Fibroblast of skin of right biceps (primary cell): ENCODE data around the gene SH3RF3.

Experiments
- DNase-seq: peaks from one replicate; pipeline ENCODE4 v3.0.0-alpha.2; 2013

The SH3RF3 gene

GRCh38 chr2:109356324-109357035 is 227.5 kb downstream of the SH3RF3 start:
- DNase-seq = no peak

- no peak for DNase-seq
Observed at GRCh38 chr2:109364217-109364616, 235.2 kb downstream of the SH3RF3 start.

- DNase-seq = no peak
Observed at GRCh38 chr2:109365131-109365530, 236.1 kb downstream of the SH3RF3 start.

- no peak for DNase-seq
Observed at GRCh38 chr2:109367683-109368082, 238.7 kb downstream of the SH3RF3 start.

- DNase-seq = no peak
Observed at GRCh38 chr2:109368798-109369197, 239.8 kb downstream of the SH3RF3 start.

GRCh38 chr2:109369671-109370191 is 240.7 kb downstream of the SH3RF3 start:
- DNase-seq = no peak

- DNase-seq = no peak
Observed at GRCh38 chr2:109370399-109371035, 241.5 kb downstream of the SH3RF3 start.

GRCh38 chr2:109371481-109372170 is 242.6 kb downstream of the SH3RF3 start:
- no peak for DNase-seq

- DNase-seq = no peak
Observed at GRCh38 chr2:109372171-109372568, 243.2 kb downstream of the SH3RF3 start.

- DNase-seq = no peak
Observed at GRCh38 chr2:109372614-109373013, 243.6 kb downstream of the SH3RF3 start.

- DNase-seq = no peak
Observed at GRCh38 chr2:109373791-109374547, 245.0 kb downstream of the SH3RF3 start.

- DNase-seq = no peak
Observed at GRCh38 chr2:109374548-109375130, 245.6 kb downstream of the SH3RF3 start.

- DNase-seq = no peak
Observed at GRCh38 chr2:109375131-109375561, 246.1 kb downstream of the SH3RF3 start.

GRCh38 chr2:109375656-109376055 is 246.7 kb downstream of the SH3RF3 start:
- no peak for DNase-seq

GRCh38 chr2:109376115-109376514 is 247.1 kb downstream of the SH3RF3 start:
- DNase-seq = peak; percentile 6

GRCh38 chr2:109376796-109377495 is 247.9 kb downstream of the SH3RF3 start:
- no peak for DNase-seq

GRCh38 chr2:109377976-109378375 is 249.0 kb downstream of the SH3RF3 start:
- DNase-seq = no peak

- DNase-seq = no peak
Observed at GRCh38 chr2:109378682-109379081, 249.7 kb downstream of the SH3RF3 start.

GRCh38 chr2:109379507-109379906 is 250.5 kb downstream of the SH3RF3 start:
- DNase-seq = no peak

- DNase-seq = peak; percentile 11
Observed at GRCh38 chr2:109380502-109381326, 251.7 kb downstream of the SH3RF3 start.

GRCh38 chr2:109381327-109381820 is 252.4 kb downstream of the SH3RF3 start:
- DNase-seq = no peak
